CD4-positive, CD25-positive, alpha-beta regulatory T cell (primary cell): ENCODE data around the gene ACAT2. TPM values are rescaled to one million over a fixed set of nuclear protein-coding genes. Genes with fewer than 3 reads are reported as not detected.
"Not testable (repeated sequence)": the region's sequence is repeated elsewhere in the genome, so short reads cannot be mapped to it uniquely, and the experiment has no call there.

Experiments used
- ATAC-seq, 2 donors: fragments of 150-1000 bp; cut with Tn5 transposase; one replicate each; pipeline ENCODE4 v1.10.0; 2021; ENCODE audit warnings: low read depth in 2 of 2, moderate number of reproducible peaks in 2 of 2, moderate library complexity in 1 of 2
- DNase-seq, 3 donors: peaks; one replicate each; pipeline versions ENCODE4 v3.0.0 to v3.0.0-alpha.2; 2012 to 2022; ENCODE audit warnings: mixed read lengths in 1 of 3
- H3K27ac ChIP-seq: one replicate; pipeline ENCODE4 v1.7.0; 2013; ENCODE audit warnings: mild to moderate bottlenecking, low read length; ENCODE audit not compliant: insufficient read depth, poor library complexity, severe bottlenecking
- H3K27me3 ChIP-seq: one replicate; pipeline ENCODE4 v1.7.0; 2013; ENCODE audit warnings: low read length; ENCODE audit not compliant: control insufficient read depth, insufficient read depth
- H3K36me3 ChIP-seq: one replicate; pipeline ENCODE4 v1.7.0; 2013; ENCODE audit warnings: mild to moderate bottlenecking, low read length, moderate library complexity; ENCODE audit not compliant: control insufficient read depth, insufficient read depth
- H3K4me1 ChIP-seq: 2 replicates; pipeline ENCODE4 v1.7.0; 2013; ENCODE audit warnings: mild to moderate bottlenecking, low read length; ENCODE audit not compliant: insufficient read depth, control insufficient read depth, poor library complexity, severe bottlenecking
- H3K4me3 ChIP-seq: one replicate; pipeline ENCODE4 v1.7.0; 2013; ENCODE audit warnings: low read depth, mild to moderate bottlenecking, low read length, moderate library complexity
- H3K9me3 ChIP-seq, 2 experiments: 1 replicate in 1 of 2; 2 replicates in 1 of 2; pipeline ENCODE4 v1.7.0; 2013; ENCODE audit warnings: low read length in 2 of 2, mild to moderate bottlenecking in 1 of 2, moderate library complexity in 1 of 2; ENCODE audit not compliant: control insufficient read depth in 2 of 2
- H3K27ac Mint-ChIP-seq, 3 donors: one replicate each; pipeline ENCODE4 v1.8.0; 2020 to 2022; ENCODE audit warnings: mild to moderate bottlenecking in 3 of 3, mixed read lengths in 3 of 3, moderate library complexity in 2 of 3
- H3K27me3 Mint-ChIP-seq: one replicate; pipeline ENCODE4 v1.8.0; 2022; ENCODE audit warnings: mild to moderate bottlenecking, mixed read lengths
- H3K36me3 Mint-ChIP-seq: one replicate; pipeline ENCODE4 v1.8.0; 2020; ENCODE audit warnings: mixed read lengths
- H3K4me1 Mint-ChIP-seq, 4 donors: one replicate each; pipeline ENCODE4 v1.8.0; 2020 to 2022; ENCODE audit warnings: mixed read lengths in 4 of 4, mild to moderate bottlenecking in 1 of 4
- H3K4me3 Mint-ChIP-seq, 4 donors: one replicate each; pipeline ENCODE4 v1.8.0; 2020 to 2022; ENCODE audit warnings: mild to moderate bottlenecking in 4 of 4, mixed read lengths in 4 of 4, moderate library complexity in 3 of 4
- H3K9me3 Mint-ChIP-seq, 7 donors: one replicate each; pipeline ENCODE4 v1.8.0; 2020 to 2022; ENCODE audit warnings: mixed read lengths in 7 of 7, mild to moderate bottlenecking in 3 of 7, moderate library complexity in 2 of 7
- polyA plus RNA-seq, 4 donors: library from polyadenylated mRNA; unstranded; fragments of 300-500 nt; fragmentation: Illumina TruSeq; gene quantifications; one replicate each; pipeline ENCODE4 v1.2.3, GENCODE V29; 2021
- total RNA-seq: library from RNA; stranded (reverse); gene quantifications from one replicate; pipeline ENCODE4 v1.2.3, GENCODE V29; 2022

Gene ACAT2
- total and polyA plus RNA-seq, 5 donors from 2014 or later = 29.6 to 66.0 (median 46.1) TPM

- no peaks in the 10 kb centered on the region for H3K9me3 ChIP-seq
- H3K4me3 Mint-ChIP-seq = peak overlapping the region in 1 of 4 donors; percentile 48
- H3K27me3 ChIP-seq = no peaks in the 10 kb centered on the region
- ATAC-seq (no peak), DNase-seq (no peak)
- H3K27me3 Mint-ChIP-seq = no peaks in the 10 kb centered on the region
- H3K4me3 ChIP-seq = no peak overlapping the region
- H3K27ac ChIP-seq = no peak overlapping the region
- peaks cover 0 to under 1% (median 0%) of the 10 kb centered on the region in 7 donors for H3K9me3 Mint-ChIP-seq
- H3K4me1 Mint-ChIP-seq = peaks cover 0 to 17% (median 12%) of the 10 kb centered on the region in 4 donors
- peaks cover 14% of the 10 kb centered on the region for H3K36me3 Mint-ChIP-seq
- no peak overlapping the region for H3K27ac Mint-ChIP-seq
- H3K36me3 ChIP-seq = no peaks in the 10 kb centered on the region
- H3K4me1 ChIP-seq = peaks cover 12% of the 10 kb centered on the region
Measured at GRCh38 chr6:159817951-159818739, 56.3 kb downstream of the ACAT2 start.

GRCh38 chr6:159819098-159819497 lies 57.3 kb downstream of the ACAT2 start:
- Histone ChIP-seq H3K4me1 (peaks cover 12% of the 10 kb centered on the region), H3K9me3 (no peaks in the 10 kb centered on the region), H3K27ac (no peak overlapping the region), H3K27me3 (no peaks in the 10 kb centered on the region), H3K4me3 (no peak overlapping the region), H3K36me3 (no peaks in the 10 kb centered on the region)
- no peak for DNase-seq
- H3K4me3 Mint-ChIP-seq = peak overlapping the region in 1 of 4 donors; percentile 81
- peaks cover 0 to 17% (median 12%) of the 10 kb centered on the region in 4 donors for H3K4me1 Mint-ChIP-seq
- no peaks in the 10 kb centered on the region for H3K9me3 Mint-ChIP-seq
- peaks cover 12% of the 10 kb centered on the region for H3K36me3 Mint-ChIP-seq
- no peaks in the 10 kb centered on the region for H3K27me3 Mint-ChIP-seq
- peak overlapping the region in 2 of 3 donors; percentile 90 to 93 for H3K27ac Mint-ChIP-seq
- no peak for ATAC-seq

- Histone ChIP-seq H3K4me1 (peaks cover 12% of the 10 kb centered on the region), H3K36me3 (no peaks in the 10 kb centered on the region), H3K4me3 (peak overlapping the region; percentile 70), H3K27ac (no peak overlapping the region), H3K9me3 (no peaks in the 10 kb centered on the region), H3K27me3 (no peaks in the 10 kb centered on the region)
- DNase-seq = peak in 2 of 3 donors; percentile 33 to 62
- Mint-ChIP-seq H3K9me3 (no peaks in the 10 kb centered on the region), H3K36me3 (peaks cover 7% of the 10 kb centered on the region), H3K4me1 (peaks cover 0 to 17% (median 12%) of the 10 kb centered on the region in 4 donors), H3K4me3 (peak overlapping the region; percentile 36 to 81 (median 74)), H3K27ac (peak overlapping the region; percentile 90 to 99 (median 93)), H3K27me3 (no peaks in the 10 kb centered on the region)
- ATAC-seq = peak; percentile 56 to 59
Measured at GRCh38 chr6:159819932-159820640, 58.2 kb downstream of the ACAT2 start.

- ATAC-seq (no peak), DNase-seq (no peak)
- peak overlapping the region in 1 of 4 donors; percentile 83 for H3K4me3 Mint-ChIP-seq
- peaks cover 12% of the 10 kb centered on the region for H3K4me1 ChIP-seq
- H3K4me3 ChIP-seq = no peak overlapping the region
- H3K27ac Mint-ChIP-seq = peak overlapping the region in 2 of 3 donors; percentile 90 to 93
- H3K9me3 ChIP-seq = no peaks in the 10 kb centered on the region
- H3K9me3 Mint-ChIP-seq = no peaks in the 10 kb centered on the region
- H3K36me3 Mint-ChIP-seq = peaks cover 7% of the 10 kb centered on the region
- H3K4me1 Mint-ChIP-seq = peaks cover 0 to 17% (median 12%) of the 10 kb centered on the region in 4 donors
- H3K36me3 ChIP-seq = no peaks in the 10 kb centered on the region
- H3K27me3 Mint-ChIP-seq = no peaks in the 10 kb centered on the region
- H3K27me3 ChIP-seq = no peaks in the 10 kb centered on the region
- no peak overlapping the region for H3K27ac ChIP-seq
Measured at GRCh38 chr6:159821122-159821521, 59.3 kb downstream of the ACAT2 start.

GRCh38 chr6:159821726-159822125 lies 59.9 kb downstream of the ACAT2 start:
- H3K9me3 ChIP-seq = no peaks in the 10 kb centered on the region
- peaks cover 12% of the 10 kb centered on the region for H3K4me1 ChIP-seq
- H3K4me3 ChIP-seq = no peak overlapping the region
- Mint-ChIP-seq H3K4me1 (peaks cover 0 to 17% (median 12%) of the 10 kb centered on the region in 4 donors), H3K36me3 (peaks cover 7% of the 10 kb centered on the region), H3K9me3 (no peaks in the 10 kb centered on the region), H3K27ac (no peak overlapping the region), H3K27me3 (peaks cover 5% of the 10 kb centered on the region), H3K4me3 (no peak overlapping the region)
- H3K27ac ChIP-seq = no peak overlapping the region
- no peaks in the 10 kb centered on the region for H3K27me3 ChIP-seq
- H3K36me3 ChIP-seq = no peaks in the 10 kb centered on the region
- DNase-seq (no peak), ATAC-seq (no peak)

GRCh38 chr6:159823953-159824352 lies 62.1 kb downstream of the ACAT2 start:
- Histone ChIP-seq H3K4me3 (no peak overlapping the region), H3K4me1 (peaks cover 12% of the 10 kb centered on the region), H3K36me3 (no peaks in the 10 kb centered on the region), H3K27me3 (no peaks in the 10 kb centered on the region), H3K27ac (no peak overlapping the region), H3K9me3 (no peaks in the 10 kb centered on the region)
- Mint-ChIP-seq H3K27me3 (peaks cover 5% of the 10 kb centered on the region), H3K4me3 (no peak overlapping the region), H3K27ac (peak overlapping the region in 1 of 3 donors; percentile 64), H3K36me3 (peaks cover 7% of the 10 kb centered on the region), H3K4me1 (peaks cover 0 to 17% (median 12%) of the 10 kb centered on the region in 4 donors), H3K9me3 (no peaks in the 10 kb centered on the region)
- ATAC-seq (no peak), DNase-seq (no peak)

- not testable (repeated sequence) for H3K27ac Mint-ChIP-seq, H3K9me3 Mint-ChIP-seq, H3K4me3 Mint-ChIP-seq
Measured at GRCh38 chr6:159824690-159825089, 62.8 kb downstream of the ACAT2 start.

More at GRCh38 chr6:159824690-159825089, 62.8 kb downstream of the ACAT2 start:
- not testable (repeated sequence) for H3K4me1 ChIP-seq, H3K27me3 ChIP-seq, H3K4me3 ChIP-seq, DNase-seq, H3K9me3 ChIP-seq, H3K36me3 ChIP-seq, ATAC-seq, H3K36me3 Mint-ChIP-seq, H3K27me3 Mint-ChIP-seq, H3K27ac ChIP-seq
- H3K4me1 Mint-ChIP-seq = peaks cover 0 to 12% (median 10%) of the 10 kb centered on the region in 4 donors
